HepG2 (cell line): ENCODE data around the gene SMCO1. TPM values are rescaled to one million over a fixed set of nuclear protein-coding genes. Genes with fewer than 3 reads are reported as not detected.

ENCODE experiments used
- KAT8 ChIP-seq: IDR thresholded peaks from 2 replicates; pipeline ENCODE4 v1.6.1; 2016; ENCODE audit warnings: missing genetic modification reagents, missing compliant biosample characterization
- MIER2 ChIP-seq: IDR thresholded peaks from 2 replicates; pipeline ENCODE4 v1.6.1; 2016; ENCODE audit warnings: missing biosample characterization, missing genetic modification reagents
- MLX ChIP-seq: IDR thresholded peaks from 2 replicates; pipeline ENCODE4 v1.6.1; 2016
- NFYC ChIP-seq: IDR thresholded peaks from 2 replicates; pipeline ENCODE4 v1.6.1; 2016; ENCODE audit warnings: missing genetic modification reagents, missing compliant biosample characterization
- NR2F1 ChIP-seq, 2 experiments: fragments of 450-650 bp in 1 of 2; formaldehyde crosslinking in 1 of 2; IDR thresholded peaks; 2 replicates each; pipeline versions ENCODE4 v1.5.0 to v1.6.1; 2016 to 2020; ENCODE audit warnings: mild to moderate bottlenecking in 1 of 2, missing compliant biosample characterization in 1 of 2, missing genetic modification reagents in 1 of 2, moderate library complexity in 1 of 2
- PLRG1 ChIP-seq: fragments of 450-650 bp; conservative IDR thresholded peaks from 2 replicates; pipeline ENCODE4 v1.6.1; 2016
- RCOR2 ChIP-seq: IDR thresholded peaks from 2 replicates; pipeline ENCODE4 v1.6.1; 2016; ENCODE audit warnings: missing biosample characterization, missing genetic modification reagents
- ZNF10 ChIP-seq: sonication (generic); formaldehyde crosslinking; IDR thresholded peaks from 2 replicates; pipeline ENCODE4 v1.4.0; 2020; ENCODE audit warnings: mild to moderate bottlenecking, low read depth, missing genetic modification reagents, borderline replicate concordance
- ZNF136 ChIP-seq: sonication (generic); formaldehyde crosslinking; IDR thresholded peaks from 2 replicates; pipeline ENCODE4 v1.8.1; 2022; ENCODE audit warnings: low read depth, mild to moderate bottlenecking, moderate library complexity, missing genetic modification reagents
- ZNF329 ChIP-seq: sonication (generic); formaldehyde crosslinking; IDR thresholded peaks from 2 replicates; pipeline ENCODE4 v1.9.0; 2021; ENCODE audit warnings: low read depth, mild to moderate bottlenecking, missing genetic modification reagents
- ZNF510 ChIP-seq: sonication (generic); formaldehyde crosslinking; IDR thresholded peaks from 2 replicates; pipeline ENCODE4 v1.4.0; 2020; ENCODE audit warnings: low read depth, mild to moderate bottlenecking, missing genetic modification reagents
- ZNF772 ChIP-seq: sonication (generic); formaldehyde crosslinking; IDR thresholded peaks from 2 replicates; pipeline ENCODE4 v1.5.0; 2020; ENCODE audit warnings: mild to moderate bottlenecking, missing genetic modification reagents
- polyA plus RNA-seq, 8 experiments: library from polyadenylated mRNA; depleted of rRNA in 3 of 8; stranded (reverse) in 7 of 8; unstranded in 1 of 8; fragments of >200 nt; fragmentation: Illumina TruSeq in 4 of 8; extraction: Trizol in 4 of 8; gene quantifications; 2 replicates each; pipeline versions ENCODE4 v1.2.1 to v1.2.3, GENCODE V29; 2011 to 2016; ENCODE audit warnings: low read depth in 4 of 8, missing spikeins in 1 of 8, mixed read lengths in 1 of 8; ENCODE audit not compliant: insufficient read depth in 1 of 8
- total RNA-seq, 5 experiments: library from RNA; depleted of rRNA; stranded (reverse); fragments of >200 nt; fragmentation: Illumina TruSeq; extraction: Trizol; gene quantifications; 2 replicates each; pipeline ENCODE4 v1.2.3, GENCODE V29; 2016; ENCODE audit warnings: low read depth in 1 of 5
- TF ChIP-seq, protein P1 (sequence below): sonication (generic); formaldehyde crosslinking; IDR thresholded peaks from 2 replicates; pipeline ENCODE4 v1.4.0; 2020; ENCODE audit warnings: missing genetic modification reagents
- TF ChIP-seq, protein P2 (sequence below): IDR thresholded peaks from 2 replicates; pipeline ENCODE4 v1.6.1; 2016; ENCODE audit warnings: missing compliant biosample characterization, missing genetic modification reagents, borderline replicate concordance
- TF ChIP-seq, protein P3 (sequence below): sonication (generic); formaldehyde crosslinking; IDR thresholded peaks from one replicate; pipeline ENCODE4 v1.5.1; 2020; ENCODE audit warnings: mild to moderate bottlenecking, missing genetic modification reagents; ENCODE audit errors: not compliant biosample characterization

The SMCO1 gene
- total and polyA plus RNA-seq, 2 of the 13 experiments (the other 11 are each of a cell fraction or from before 2014, with no cell fraction given), result not detected

DNA sequence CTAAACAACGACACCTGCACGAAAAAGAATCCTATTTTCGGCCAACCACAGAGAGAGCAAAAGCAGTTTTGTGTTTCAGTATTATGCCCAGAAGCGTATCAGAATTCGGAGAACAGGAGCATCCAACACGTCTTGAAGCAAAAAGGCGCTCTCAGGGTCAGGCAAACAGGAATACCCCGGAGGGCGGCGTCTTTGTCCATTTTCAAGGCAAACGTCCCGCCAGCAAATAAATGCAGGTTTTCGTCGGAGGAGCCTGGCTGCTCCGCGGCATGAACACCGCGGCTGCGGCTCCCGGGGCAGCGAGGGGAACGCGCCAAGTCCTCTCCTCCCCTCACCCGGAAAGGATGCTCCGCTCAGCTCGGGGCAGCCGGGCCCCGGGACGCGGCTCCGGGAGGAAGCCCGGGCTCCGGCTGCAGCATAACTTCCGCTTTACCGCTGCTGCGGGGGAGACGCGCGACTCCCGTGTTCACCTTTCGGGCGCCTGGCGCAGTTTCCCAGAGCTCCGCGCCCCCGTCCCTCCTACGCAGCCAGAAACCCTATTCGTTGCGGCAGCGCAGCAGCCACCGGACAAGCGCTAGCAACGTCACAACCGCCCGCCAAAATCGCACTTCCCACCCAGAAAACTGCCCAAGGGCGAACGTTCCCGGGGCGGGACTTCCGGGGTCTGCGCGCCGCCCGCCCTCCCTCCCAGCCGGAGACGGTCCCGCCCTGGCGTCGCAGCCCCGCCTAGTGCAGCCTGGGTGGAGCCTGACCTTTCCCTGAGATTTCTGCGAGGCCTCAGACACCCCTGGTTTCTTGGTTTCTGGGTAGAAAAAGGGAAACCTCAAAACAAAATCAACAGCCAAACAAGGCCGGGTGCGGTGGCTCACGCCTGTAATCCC, 11.7 kb downstream of the SMCO1 start, which contains the start of gene RNF168 (continued):
- TF ChIP-seq, protein P1, sequence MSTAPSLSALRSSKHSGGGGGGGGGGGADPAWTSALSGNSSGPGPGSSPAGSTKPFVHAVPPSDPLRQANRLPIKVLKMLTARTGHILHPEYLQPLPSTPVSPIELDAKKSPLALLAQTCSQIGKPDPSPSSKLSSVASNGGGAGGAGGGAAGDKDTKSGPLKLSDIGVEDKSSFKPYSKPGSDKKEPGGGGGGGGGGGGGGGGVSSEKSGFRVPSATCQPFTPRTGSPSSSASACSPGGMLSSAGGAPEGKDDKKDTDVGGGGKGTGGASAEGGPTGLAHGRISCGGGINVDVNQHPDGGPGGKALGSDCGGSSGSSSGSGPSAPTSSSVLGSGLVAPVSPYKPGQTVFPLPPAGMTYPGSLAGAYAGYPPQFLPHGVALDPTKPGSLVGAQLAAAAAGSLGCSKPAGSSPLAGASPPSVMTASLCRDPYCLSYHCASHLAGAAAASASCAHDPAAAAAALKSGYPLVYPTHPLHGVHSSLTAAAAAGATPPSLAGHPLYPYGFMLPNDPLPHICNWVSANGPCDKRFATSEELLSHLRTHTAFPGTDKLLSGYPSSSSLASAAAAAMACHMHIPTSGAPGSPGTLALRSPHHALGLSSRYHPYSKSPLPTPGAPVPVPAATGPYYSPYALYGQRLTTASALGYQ (CRISPR knock-in tag), result no peak; the same call in 1 of the 2 replicates
- TF ChIP-seq ZNF10 (CRISPR knock-in tag) (no peak), ZNF329 (no peak), ZNF510 (CRISPR knock-in tag) (no peak), NR2F1 (CRISPR knock-in tag; IDR thresholded peaks at IDR 0.05) (no peak), PLRG1 (no peak), RCOR2 (CRISPR knock-in tag) (0 out of 2 replicates have a peak, but pooled peaks have one; percentile 17), KAT8 (CRISPR knock-in tag) (peak; percentile 82; the same call in 1 of the 2 replicates), MIER2 (CRISPR knock-in tag) (peak; percentile 64), ZNF136 (CRISPR knock-in tag) (0 out of 2 replicates have a peak, but pooled peaks have one; percentile 34), MLX (CRISPR knock-in tag) (no peak), NFYC (CRISPR knock-in tag) (peak; percentile 79), ZNF772 (CRISPR knock-in tag) (peak; percentile 57; the same call in 1 of the 2 replicates)
- TF ChIP-seq, protein P2, sequence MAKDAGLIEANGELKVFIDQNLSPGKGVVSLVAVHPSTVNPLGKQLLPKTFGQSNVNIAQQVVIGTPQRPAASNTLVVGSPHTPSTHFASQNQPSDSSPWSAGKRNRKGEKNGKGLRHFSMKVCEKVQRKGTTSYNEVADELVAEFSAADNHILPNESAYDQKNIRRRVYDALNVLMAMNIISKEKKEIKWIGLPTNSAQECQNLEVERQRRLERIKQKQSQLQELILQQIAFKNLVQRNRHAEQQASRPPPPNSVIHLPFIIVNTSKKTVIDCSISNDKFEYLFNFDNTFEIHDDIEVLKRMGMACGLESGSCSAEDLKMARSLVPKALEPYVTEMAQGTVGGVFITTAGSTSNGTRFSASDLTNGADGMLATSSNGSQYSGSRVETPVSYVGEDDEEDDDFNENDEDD (CRISPR knock-in tag), result peak; percentile 98
- TF ChIP-seq, protein P3, sequence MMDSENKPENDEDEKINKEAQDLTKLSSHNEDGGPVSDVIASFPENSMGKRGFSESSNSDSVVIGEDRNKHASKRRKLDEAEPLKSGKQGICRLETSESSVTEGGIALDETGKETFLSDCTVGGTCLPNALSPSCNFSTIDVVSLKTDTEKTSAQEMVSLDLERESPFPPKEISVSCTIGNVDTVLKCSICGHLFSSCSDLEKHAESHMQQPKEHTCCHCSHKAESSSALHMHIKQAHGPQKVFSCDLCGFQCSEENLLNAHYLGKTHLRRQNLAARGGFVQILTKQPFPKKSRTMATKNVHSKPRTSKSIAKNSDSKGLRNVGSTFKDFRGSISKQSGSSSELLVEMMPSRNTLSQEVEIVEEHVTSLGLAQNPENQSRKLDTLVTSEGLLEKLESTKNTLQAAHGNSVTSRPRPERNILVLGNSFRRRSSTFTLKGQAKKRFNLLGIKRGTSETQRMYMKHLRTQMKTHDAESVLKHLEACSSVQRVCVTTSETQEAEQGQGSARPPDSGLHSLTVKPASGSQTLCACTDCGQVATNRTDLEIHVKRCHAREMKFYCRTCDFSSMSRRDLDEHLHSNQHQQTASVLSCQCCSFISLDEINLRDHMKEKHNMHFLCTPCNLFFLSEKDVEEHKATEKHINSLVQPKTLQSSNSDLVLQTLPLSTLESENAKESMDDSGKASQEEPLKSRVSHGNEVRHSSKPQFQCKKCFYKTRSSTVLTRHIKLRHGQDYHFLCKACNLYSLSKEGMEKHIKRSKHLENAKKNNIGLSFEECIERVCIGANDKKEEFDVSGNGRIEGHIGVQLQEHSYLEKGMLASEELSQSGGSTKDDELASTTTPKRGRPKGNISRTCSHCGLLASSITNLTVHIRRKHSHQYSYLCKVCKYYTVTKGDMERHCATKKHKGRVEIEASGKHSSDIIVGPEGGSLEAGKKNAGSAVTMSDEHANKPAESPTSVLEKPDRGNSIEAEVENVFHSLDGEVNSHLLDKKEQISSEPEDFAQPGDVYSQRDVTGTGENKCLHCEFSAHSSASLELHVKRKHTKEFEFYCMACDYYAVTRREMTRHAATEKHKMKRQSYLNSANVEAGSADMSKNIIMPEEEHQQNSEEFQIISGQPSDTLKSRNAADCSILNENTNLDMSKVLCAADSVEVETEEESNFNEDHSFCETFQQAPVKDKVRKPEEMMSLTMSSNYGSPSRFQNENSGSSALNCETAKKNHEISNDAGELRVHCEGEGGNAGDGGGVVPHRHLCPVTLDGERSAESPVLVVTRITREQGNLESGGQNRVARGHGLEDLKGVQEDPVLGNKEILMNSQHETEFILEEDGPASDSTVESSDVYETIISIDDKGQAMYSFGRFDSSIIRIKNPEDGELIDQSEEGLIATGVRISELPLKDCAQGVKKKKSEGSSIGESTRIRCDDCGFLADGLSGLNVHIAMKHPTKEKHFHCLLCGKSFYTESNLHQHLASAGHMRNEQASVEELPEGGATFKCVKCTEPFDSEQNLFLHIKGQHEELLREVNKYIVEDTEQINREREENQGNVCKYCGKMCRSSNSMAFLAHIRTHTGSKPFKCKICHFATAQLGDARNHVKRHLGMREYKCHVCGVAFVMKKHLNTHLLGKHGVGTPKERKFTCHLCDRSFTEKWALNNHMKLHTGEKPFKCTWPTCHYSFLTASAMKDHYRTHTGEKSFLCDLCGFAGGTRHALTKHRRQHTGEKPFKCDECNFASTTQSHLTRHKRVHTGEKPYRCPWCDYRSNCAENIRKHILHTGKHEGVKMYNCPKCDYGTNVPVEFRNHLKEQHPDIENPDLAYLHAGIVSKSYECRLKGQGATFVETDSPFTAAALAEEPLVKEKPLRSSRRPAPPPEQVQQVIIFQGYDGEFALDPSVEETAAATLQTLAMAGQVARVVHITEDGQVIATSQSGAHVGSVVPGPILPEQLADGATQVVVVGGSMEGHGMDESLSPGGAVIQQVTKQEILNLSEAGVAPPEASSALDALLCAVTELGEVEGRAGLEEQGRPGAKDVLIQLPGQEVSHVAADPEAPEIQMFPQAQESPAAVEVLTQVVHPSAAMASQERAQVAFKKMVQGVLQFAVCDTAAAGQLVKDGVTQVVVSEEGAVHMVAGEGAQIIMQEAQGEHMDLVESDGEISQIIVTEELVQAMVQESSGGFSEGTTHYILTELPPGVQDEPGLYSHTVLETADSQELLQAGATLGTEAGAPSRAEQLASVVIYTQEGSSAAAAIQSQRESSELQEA (CRISPR knock-in tag), result no peak
